ENCODE data around the gene PPL.
"Not testable (repeated sequence)": the region's sequence is repeated elsewhere in the genome, so short reads cannot be mapped to it uniquely, and the experiment has no call there.

The PPL gene

DNA sequence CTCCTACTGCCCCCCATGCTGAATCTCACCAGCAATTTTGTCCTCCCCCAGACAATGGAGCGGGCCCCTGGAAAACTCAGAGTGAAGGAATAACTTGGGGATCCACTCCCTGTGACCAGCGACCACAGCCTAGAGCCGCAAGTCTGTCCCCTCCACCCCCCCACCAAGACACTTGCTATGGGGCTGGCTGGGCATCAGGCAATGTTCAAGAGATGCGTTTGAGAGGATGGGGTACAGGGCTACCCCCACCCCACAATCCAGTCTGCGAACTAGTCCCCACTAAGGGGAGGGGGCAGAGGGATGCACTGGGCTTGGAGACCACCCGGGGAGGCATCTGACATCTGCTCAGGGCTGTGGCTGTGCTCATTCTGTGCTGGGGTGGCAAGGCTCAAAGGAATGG lies 2.4 kb downstream of the PPL start:
- no peak for DNase-seq (ENCODE audit: low spot score in 2 of 2)
- no peak overlapping the region for H3K4me3 ChIP-seq
- no peaks in the 10 kb centered on the region for H3K36me3 ChIP-seq (replicated peaks)
- no peaks in the 10 kb centered on the region for H3K9me3 ChIP-seq
- H3K27me3 ChIP-seq (ENCODE audit: low read depth), result no peaks in the 10 kb centered on the region
- in situ Hi-C loops (cut with MboI; ENCODE audit: low sequenced_read_pairs), result no loop called here
- no peaks in the 10 kb centered on the region for H3K4me1 ChIP-seq

DNA sequence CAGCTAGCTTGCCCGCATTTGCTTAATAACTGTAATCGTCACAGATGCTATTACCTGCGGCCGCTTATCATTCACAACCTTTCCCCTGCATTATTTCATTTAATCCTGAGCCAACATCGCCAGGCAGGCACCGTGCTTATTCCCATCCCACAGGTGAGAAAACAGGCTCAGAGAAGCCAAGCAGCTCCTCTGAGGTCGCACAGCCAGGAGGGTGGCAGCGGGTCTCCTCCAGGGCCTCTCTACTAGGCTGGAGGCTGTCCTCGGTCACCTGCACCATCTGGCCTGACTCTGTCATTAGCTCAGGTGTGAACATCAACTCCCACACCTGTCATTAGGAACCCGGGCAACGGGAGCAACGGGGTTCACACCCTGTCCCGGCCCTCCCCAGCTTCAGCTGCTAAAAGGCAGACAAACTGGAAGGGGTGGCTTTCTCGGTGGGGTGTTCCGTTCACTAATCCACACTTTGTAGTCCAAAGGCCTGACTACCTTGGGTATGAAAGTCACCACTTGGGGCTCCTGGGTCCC lies 3.0 kb downstream of the PPL start:
- Histone ChIP-seq H3K36me3 (replicated peaks) (no peaks in the 10 kb centered on the region), H3K4me3 (no peak overlapping the region), H3K9me3 (no peaks in the 10 kb centered on the region), H3K4me1 (no peaks in the 10 kb centered on the region), H3K27me3 (ENCODE audit: low read depth) (no peaks in the 10 kb centered on the region)
- no peak for DNase-seq (ENCODE audit: low spot score in 2 of 2)
- in situ Hi-C loops (cut with MboI; ENCODE audit: low sequenced_read_pairs), result no loop called here

GRCh38 chr16:4933433-4933832 lies 3.5 kb downstream of the PPL start:
- Histone ChIP-seq H3K4me3 (no peak overlapping the region), H3K4me1 (no peaks in the 10 kb centered on the region), H3K36me3 (replicated peaks) (no peaks in the 10 kb centered on the region), H3K9me3 (no peaks in the 10 kb centered on the region), H3K27me3 (ENCODE audit: low read depth) (no peaks in the 10 kb centered on the region)
- in situ Hi-C loops (cut with MboI; ENCODE audit: low sequenced_read_pairs), result no loop called here
- DNase-seq (ENCODE audit: low spot score in 2 of 2), result no peak

GRCh38 chr16:4931381-4931780 lies 5.6 kb downstream of the PPL start:
- no peaks in the 10 kb centered on the region for H3K27me3 ChIP-seq (ENCODE audit: low read depth)
- H3K36me3 ChIP-seq (replicated peaks), result no peaks in the 10 kb centered on the region
- no peaks in the 10 kb centered on the region for H3K4me1 ChIP-seq
- peaks cover 5% of the 10 kb centered on the region; the same call in 1 of the 2 replicates for H3K9me3 ChIP-seq
- H3K4me3 ChIP-seq, result no peak overlapping the region
- no peak for DNase-seq (ENCODE audit: low spot score in 2 of 2)
- in situ Hi-C loops (cut with MboI; ENCODE audit: low sequenced_read_pairs), result no loop called here

- in situ Hi-C loops (cut with MboI; ENCODE audit: low sequenced_read_pairs); H3K4me1 ChIP-seq; H3K4me3 ChIP-seq; H3K27me3 ChIP-seq (ENCODE audit: low read depth); H3K9me3 ChIP-seq; H3K36me3 ChIP-seq (replicated peaks); DNase-seq (ENCODE audit: low spot score in 2 of 2): not testable (repeated sequence)
Measured at GRCh38 chr16:4929619-4930018, 7.3 kb downstream of the PPL start.

- no peaks in the 10 kb centered on the region for H3K36me3 ChIP-seq (replicated peaks)
- peaks cover 5% of the 10 kb centered on the region; the same call in 1 of the 2 replicates for H3K9me3 ChIP-seq
- no peaks in the 10 kb centered on the region for H3K4me1 ChIP-seq
- in situ Hi-C loops (cut with MboI; ENCODE audit: low sequenced_read_pairs), result no loop called here
- no peak for DNase-seq (ENCODE audit: low spot score in 2 of 2)
- no peaks in the 10 kb centered on the region for H3K27me3 ChIP-seq (ENCODE audit: low read depth)
- no peak overlapping the region for H3K4me3 ChIP-seq
Measured at GRCh38 chr16:4928227-4928626, 8.7 kb downstream of the PPL start.

DNA sequence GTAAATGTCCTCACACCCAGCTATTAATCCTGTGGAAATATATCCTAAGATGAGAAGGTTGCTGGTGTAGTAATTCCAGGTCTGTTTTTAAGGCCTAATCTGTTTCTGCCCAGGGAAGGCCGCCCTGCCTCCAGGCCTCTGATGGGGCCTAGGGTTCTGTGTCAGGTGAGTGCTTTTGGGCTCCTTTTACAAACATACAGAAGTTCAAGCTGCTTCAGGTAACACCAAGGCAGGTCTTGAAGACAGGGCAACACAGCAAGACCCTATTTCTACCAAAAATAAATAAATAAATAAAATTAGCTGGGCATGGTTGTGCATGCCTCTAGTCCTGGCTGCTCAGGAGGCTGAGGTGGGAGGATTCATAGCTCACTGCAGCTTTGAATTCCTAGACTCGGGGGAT lies 9.3 kb downstream of the PPL start:
- no peak for DNase-seq (ENCODE audit: low spot score in 2 of 2)
- no peaks in the 10 kb centered on the region for H3K36me3 ChIP-seq (replicated peaks)
- H3K4me1 ChIP-seq, result no peaks in the 10 kb centered on the region
- no peak overlapping the region for H3K4me3 ChIP-seq
- in situ Hi-C loops (cut with MboI; ENCODE audit: low sequenced_read_pairs), result no loop called here
- H3K9me3 ChIP-seq, result peaks cover 5% of the 10 kb centered on the region; the same call in 1 of the 2 replicates
- no peaks in the 10 kb centered on the region for H3K27me3 ChIP-seq (ENCODE audit: low read depth)

GRCh38 chr16:4926928-4927327 lies 10.0 kb downstream of the PPL start:
- no peaks in the 10 kb centered on the region for H3K27me3 ChIP-seq (ENCODE audit: low read depth)
- H3K36me3 ChIP-seq (replicated peaks), result no peaks in the 10 kb centered on the region
- DNase-seq (ENCODE audit: low spot score in 2 of 2), result no peak
- in situ Hi-C loops (cut with MboI; ENCODE audit: low sequenced_read_pairs), result no loop called here
- no peak overlapping the region for H3K4me3 ChIP-seq
- no peaks in the 10 kb centered on the region for H3K4me1 ChIP-seq
- H3K9me3 ChIP-seq, result peaks cover 5% of the 10 kb centered on the region; the same call in 1 of the 2 replicates

DNA sequence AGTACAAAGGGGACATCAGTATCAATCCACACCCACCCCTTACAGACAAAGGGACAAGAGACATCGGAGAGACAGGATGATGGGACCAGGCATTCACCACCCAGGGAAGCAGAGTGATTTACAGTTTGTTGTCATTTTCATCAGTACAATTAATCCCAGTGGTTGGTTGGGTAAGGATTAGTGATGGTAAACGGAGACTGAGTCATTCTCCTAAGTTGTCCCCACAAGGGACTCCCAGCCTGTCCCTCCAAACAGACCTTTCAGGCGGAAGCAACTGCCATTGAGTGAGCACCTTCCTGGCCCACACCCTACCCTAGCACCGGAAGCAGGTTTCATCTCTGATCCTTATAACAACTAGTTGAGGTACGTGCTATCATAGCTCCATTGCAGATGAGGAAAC lies 11.2 kb downstream of the PPL start:
- Histone ChIP-seq H3K27me3 (ENCODE audit: low read depth) (no peaks in the 10 kb centered on the region), H3K4me1 (no peaks in the 10 kb centered on the region), H3K36me3 (replicated peaks) (no peaks in the 10 kb centered on the region), H3K9me3 (peaks cover 5% of the 10 kb centered on the region; the same call in 1 of the 2 replicates), H3K4me3 (no peak overlapping the region)
- in situ Hi-C loops (cut with MboI; ENCODE audit: low sequenced_read_pairs), result no loop called here
- no peak for DNase-seq (ENCODE audit: low spot score in 2 of 2)

DNA sequence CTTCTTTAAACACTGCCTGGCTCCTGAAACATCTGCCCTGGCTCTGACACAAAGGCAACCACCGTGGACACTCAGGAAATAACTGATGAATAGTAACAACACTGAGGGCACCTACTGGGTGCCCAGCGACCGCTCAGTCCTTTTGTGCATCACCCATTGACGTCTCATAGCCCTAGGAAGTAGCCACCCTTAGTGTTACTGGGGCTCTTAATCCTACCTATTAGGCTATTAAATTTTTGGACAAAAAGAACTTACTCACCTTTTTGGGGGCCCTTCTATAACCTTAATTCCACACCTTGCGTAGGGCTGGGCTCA lies 11.7 kb downstream of the PPL start:
- DNase-seq (ENCODE audit: low spot score in 2 of 2), result no peak
- Histone ChIP-seq H3K4me3 (no peak overlapping the region), H3K27me3 (ENCODE audit: low read depth) (no peaks in the 10 kb centered on the region), H3K4me1 (no peaks in the 10 kb centered on the region), H3K9me3 (peaks cover 5% of the 10 kb centered on the region; the same call in 1 of the 2 replicates), H3K36me3 (replicated peaks) (no peaks in the 10 kb centered on the region)
- in situ Hi-C loops (cut with MboI; ENCODE audit: low sequenced_read_pairs), result no loop called here

GRCh38 chr16:4924593-4925292 lies 12.2 kb downstream of the PPL start:
- no peak overlapping the region for H3K4me3 ChIP-seq
- no peaks in the 10 kb centered on the region for H3K27me3 ChIP-seq (ENCODE audit: low read depth)

DNA sequence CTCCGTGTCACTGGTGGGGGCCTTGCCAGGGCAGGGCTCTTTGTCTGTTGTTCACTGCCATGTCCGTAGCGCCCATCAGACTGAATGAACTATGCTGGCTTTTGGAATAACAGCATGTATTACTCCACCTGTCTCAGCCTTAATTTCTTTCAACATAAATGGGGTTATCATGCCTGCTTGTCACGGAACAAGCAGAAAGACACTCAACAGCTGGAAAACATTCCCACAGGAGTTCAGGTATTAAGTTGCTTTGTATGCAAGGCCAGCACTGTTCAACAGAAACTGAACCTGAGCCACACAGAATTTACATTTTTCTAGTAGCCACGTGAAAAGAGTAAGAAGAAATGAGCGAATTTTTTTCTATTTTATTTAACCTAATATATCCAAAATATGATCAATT lies 13.1 kb downstream of the PPL start:
- in situ Hi-C loops (cut with MboI; ENCODE audit: low sequenced_read_pairs), result no loop called here
- no peaks in the 10 kb centered on the region for H3K36me3 ChIP-seq (replicated peaks)
- DNase-seq (ENCODE audit: low spot score in 2 of 2), result no peak
- no peak overlapping the region for H3K4me3 ChIP-seq
- H3K27me3 ChIP-seq (ENCODE audit: low read depth), result no peaks in the 10 kb centered on the region
- H3K4me1 ChIP-seq, result no peaks in the 10 kb centered on the region
- peaks cover 5% of the 10 kb centered on the region; the same call in 1 of the 2 replicates for H3K9me3 ChIP-seq

More at GRCh38 chr16:4924593-4925292, 12.2 kb downstream of the PPL start:
- H3K4me1 ChIP-seq, result no peaks in the 10 kb centered on the region
- in situ Hi-C loops (cut with MboI; ENCODE audit: low sequenced_read_pairs), result no loop called here
- no peak for DNase-seq (ENCODE audit: low spot score in 2 of 2)
- H3K36me3 ChIP-seq (replicated peaks), result no peaks in the 10 kb centered on the region
- peaks cover 5% of the 10 kb centered on the region; the same call in 1 of the 2 replicates for H3K9me3 ChIP-seq

- DNase-seq (ENCODE audit: low spot score in 2 of 2), result no peak
- in situ Hi-C loops (cut with MboI; ENCODE audit: low sequenced_read_pairs), result no loop called here
- Histone ChIP-seq H3K9me3 (peaks cover 5% of the 10 kb centered on the region; the same call in 1 of the 2 replicates), H3K4me3 (no peak overlapping the region), H3K36me3 (replicated peaks) (no peaks in the 10 kb centered on the region), H3K4me1 (no peaks in the 10 kb centered on the region), H3K27me3 (ENCODE audit: low read depth) (no peaks in the 10 kb centered on the region)
Measured at GRCh38 chr16:4922721-4923342, 14.1 kb downstream of the PPL start.

DNA sequence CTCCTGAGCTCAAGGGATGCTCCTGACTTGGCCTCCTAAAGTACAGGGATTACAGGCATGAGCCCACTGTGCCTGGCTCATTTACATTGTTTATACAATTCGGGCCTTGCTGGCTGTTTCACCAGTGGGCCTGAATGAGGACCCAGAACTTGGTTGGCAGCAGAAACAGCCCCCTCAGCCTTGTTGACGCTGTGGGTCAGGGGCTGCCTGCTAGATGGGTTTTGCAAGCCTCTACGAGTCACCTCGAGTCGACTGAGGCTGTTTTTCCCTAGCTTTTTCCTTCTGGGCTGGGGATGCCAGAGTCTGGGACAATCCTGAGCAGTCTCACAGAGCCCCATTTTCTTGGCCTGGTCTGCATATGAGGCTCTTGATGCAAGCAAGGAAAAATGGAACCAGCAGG lies 16.1 kb downstream of the PPL start:
- Histone ChIP-seq H3K27me3 (ENCODE audit: low read depth) (no peaks in the 10 kb centered on the region), H3K9me3 (no peaks in the 10 kb centered on the region)
- in situ Hi-C loops (cut with MboI; ENCODE audit: low sequenced_read_pairs), result no loop called here

More for the DNA sequence above, 16.1 kb downstream of the PPL start:
- Histone ChIP-seq H3K4me1 (no peaks in the 10 kb centered on the region), H3K36me3 (replicated peaks) (no peaks in the 10 kb centered on the region), H3K4me3 (no peak overlapping the region)
- DNase-seq (ENCODE audit: low spot score in 2 of 2), result no peak

All from HAP-1 (cell line).